B cell (primary cell): Measurements from ENCODE around the gene KCND3.

Experiments
- CTCF ChIP-seq: fragments of 200-600 bp; IDR thresholded peaks from one replicate; pipeline ENCODE4 v1.8.0; 2022; ENCODE audit warnings: antibody characterized with exemption, mild to moderate bottlenecking
- EZH2 ChIP-seq: IDR thresholded peaks from 2 replicates; pipeline ENCODE4 v1.6.1; 2012; ENCODE audit warnings: borderline replicate concordance, low read depth, mild to moderate bottlenecking, moderate library complexity, low read length; ENCODE audit not compliant: insufficient read depth, poor library complexity, severe bottlenecking

GRCh38 chr1:111857194-111857651 is 132.2 kb downstream of the KCND3 start:
- no peak for TF ChIP-seq CTCF
- TF ChIP-seq EZH2 = no peak
